GM23338 (cell line): ENCODE data around the gene GNB1L.

Experiments
- CREB1 ChIP-seq: fragments of 250-450 bp; sonication (Bioruptor Pico); IDR thresholded peaks from 2 replicates; pipeline ENCODE4 v1.5.0; 2020; ENCODE audit warnings: low read depth, mild to moderate bottlenecking, moderate library complexity
- CTCF ChIP-seq, 2 experiments: fragments of 200-600 bp in 1 of 2; sonication (generic) in 1 of 2; conservative IDR thresholded peaks; 2 replicates each; pipeline versions ENCODE4 v1.5.1 to v1.6.1; 2016 to 2017; ENCODE audit warnings: antibody characterized with exemption in 2 of 2, low read depth in 2 of 2, mild to moderate bottlenecking in 2 of 2, moderate library complexity in 1 of 2
- EZH2 ChIP-seq: fragments of 200-600 bp; sonication (generic); IDR thresholded peaks from one replicate; pipeline ENCODE4 v1.8.0; 2017; ENCODE audit warnings: antibody characterized with exemption, mild to moderate bottlenecking, low read depth; ENCODE audit not compliant: unreplicated experiment
- NANOG ChIP-seq: IDR thresholded peaks from 2 replicates; pipeline ENCODE4 v1.6.1; 2016; ENCODE audit warnings: antibody characterized with exemption, borderline replicate concordance
- POLR2AphosphoS5 ChIP-seq: IDR thresholded peaks from 2 replicates; pipeline ENCODE4 v1.6.1; 2016; ENCODE audit warnings: antibody characterized with exemption, low read depth
- REST ChIP-seq: IDR thresholded peaks from one replicate; pipeline ENCODE4 v1.6.1; 2018; ENCODE audit warnings: antibody characterized with exemption; ENCODE audit not compliant: unreplicated experiment
- ZNF114 ChIP-seq: fragments of 250-450 bp; sonication (Bioruptor Pico); IDR thresholded peaks from 2 replicates; pipeline ENCODE4 v1.5.0; 2020; ENCODE audit warnings: mild to moderate bottlenecking, moderate library complexity

GRCh38 chr22:19754701-19755144, 100.0 kb downstream of the GNB1L start:
- no peak for TF ChIP-seq POLR2AphosphoS5
- TF ChIP-seq CTCF (conservative IDR thresholded peaks at IDR 0.05; ENCODE audit: low read depth in 2 of 2) = no peak
- TF ChIP-seq EZH2 = no peak
- no peak for TF ChIP-seq REST
- TF ChIP-seq CREB1 (CRISPR knock-in tag) = no peak
- TF ChIP-seq NANOG = no peak
- TF ChIP-seq ZNF114 = no peak
